ENCODE measurements around the gene TMOD4. TPM values are rescaled to one million over a fixed set of nuclear protein-coding genes. Genes with fewer than 3 reads are reported as not detected.
A peak's percentile ranks its signal among the peaks of the same experiment; 100 is the strongest.

TMOD4 gene
- 0.35 TPM for polyA plus RNA-seq (2013, experiment 1 of 2)
- polyA plus RNA-seq (2013, experiment 2 of 2) = 0.29 TPM

DNA sequence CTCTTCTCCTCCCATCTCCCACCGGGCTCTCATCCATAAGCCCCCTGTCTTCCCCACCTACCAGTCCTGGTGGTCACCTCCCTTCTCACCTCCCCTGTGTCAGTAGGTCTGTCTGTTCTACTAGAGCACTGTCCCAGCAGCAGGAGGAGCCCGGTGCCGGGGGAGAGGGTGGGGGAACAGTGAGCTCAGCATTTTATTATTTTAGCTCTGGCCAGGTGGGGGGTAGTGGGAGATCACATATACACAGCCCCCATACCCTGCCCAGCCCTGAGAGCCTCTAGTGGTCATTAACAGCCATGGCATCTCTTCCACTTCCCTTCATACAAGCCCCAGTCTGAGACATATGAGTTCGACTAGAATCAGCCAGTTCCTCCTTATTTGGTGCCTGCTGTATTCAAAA is at the start of gene TMOD4:
Gene TMOD4 (minus strand): TSS at position 119 of the 400 bp plus-strand sequence. CDS start 1,106 bp downstream, outside the sequence.
- Histone ChIP-seq H3K18ac (ENCODE audit: low read length) (no peak within 1 kb of the TSS), H4K5ac (ENCODE audit: low read length) (no peak within 1 kb of the TSS), H2BK15ac (replicated peaks; ENCODE audit: low read depth) (no peak within 1 kb of the TSS), H3K56ac (ENCODE audit: low read length) (no peak within 1 kb of the TSS), H3K4me2 (ENCODE audit: low read length) (no peak within 1 kb of the TSS), H3K4me1 (ENCODE audit: control insufficient read depth, low read depth, low read length) (no peaks in the 10 kb centered on the region), H4K8ac (ENCODE audit: low read depth, low read length) (no peak within 1 kb of the TSS), H3K79me2 (ENCODE audit: control insufficient read depth, insufficient read depth, low read length) (no peaks in the 10 kb centered on the region), H3K79me1 (ENCODE audit: low read length) (no peaks in the 10 kb centered on the region), H3K27ac (ENCODE audit: low read depth, low read length) (no peak within 1 kb of the TSS), H3K4me3 (ENCODE audit: low read length) (no peak within 1 kb of the TSS), H3K9ac (ENCODE audit: low read length) (no peak within 1 kb of the TSS), H3K36me3 (ENCODE audit: control insufficient read depth, insufficient read depth, low read length) (peaks cover 1% of the 10 kb centered on the region), H3K27me3 (ENCODE audit: insufficient read depth, low read length, poor library complexity) (no peaks in the 10 kb centered on the region), H2AK5ac (ENCODE audit: low read length) (no peak within 1 kb of the TSS), H3K23ac (ENCODE audit: low read length) (no peak within 1 kb of the TSS), H2BK120ac (ENCODE audit: low read depth, low read length) (no peak within 1 kb of the TSS), H2BK5ac (ENCODE audit: low read length) (no peak within 1 kb of the TSS), H3K4ac (ENCODE audit: low read depth, low read length) (no peak within 1 kb of the TSS)
- peak; percentile 48 for DNase-seq
- no CpG with 5 or more reads among the region's 4 CpGs for WGBS (ENCODE audit: extremely low coverage, insufficient coverage, low lambda C conversion rate)

DNA sequence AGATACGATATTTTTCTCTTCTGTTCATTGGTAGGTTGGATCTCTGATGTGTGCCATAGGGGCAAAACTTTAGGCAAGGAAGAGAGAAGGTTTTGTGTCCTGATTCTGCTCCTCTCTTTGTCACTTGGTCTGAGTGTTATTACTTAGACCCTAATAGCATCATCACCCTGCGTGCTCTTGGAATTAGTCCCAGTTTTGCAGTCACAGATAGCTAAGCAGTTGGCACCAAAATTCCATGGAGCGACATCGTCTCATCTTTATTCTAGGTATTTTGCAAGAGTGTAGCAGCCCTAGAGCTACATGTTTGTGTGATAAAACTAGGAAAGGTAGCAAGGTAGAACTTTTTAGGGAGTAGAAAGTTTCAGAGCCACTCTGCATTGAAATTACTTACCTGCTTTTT is 46.3 kb upstream of the TMOD4 start:
- H3K4ac ChIP-seq (ENCODE audit: low read depth, low read length) = no peak overlapping the region
- no CpG with 5 or more reads among the region's 4 CpGs for WGBS (ENCODE audit: extremely low coverage, insufficient coverage, low lambda C conversion rate)

DNA sequence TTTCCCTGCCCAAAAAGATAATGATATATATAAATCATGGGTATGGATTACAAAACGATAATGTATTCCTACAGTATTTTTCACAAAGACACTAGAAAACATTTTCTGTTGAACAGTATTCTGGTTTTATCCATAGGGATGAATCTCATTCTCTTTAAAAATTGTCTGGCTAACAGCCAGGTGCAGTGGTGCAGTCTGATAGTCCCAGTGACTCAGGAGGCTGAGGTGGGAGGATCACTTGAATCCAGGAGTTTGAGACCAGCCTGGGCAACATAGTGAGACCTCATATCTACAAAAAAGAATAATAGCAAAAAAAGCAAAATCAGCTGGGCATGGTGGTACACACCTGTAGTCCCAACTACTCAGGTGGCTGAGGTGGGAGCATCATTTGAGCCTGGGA is 45.8 kb upstream of the TMOD4 start:
- H4K8ac ChIP-seq (ENCODE audit: low read depth, low read length) = no peak overlapping the region
- H2BK120ac ChIP-seq (ENCODE audit: low read depth, low read length) = no peak overlapping the region
- no peak overlapping the region for H3K56ac ChIP-seq (ENCODE audit: low read length)
- H3K27ac ChIP-seq (ENCODE audit: low read depth, low read length) = no peak overlapping the region
- no peak overlapping the region for H2BK5ac ChIP-seq (ENCODE audit: low read length)
- no peak overlapping the region for H4K5ac ChIP-seq (ENCODE audit: low read length)
- H3K23ac ChIP-seq (ENCODE audit: low read length) = no peak overlapping the region
- H2AK5ac ChIP-seq (ENCODE audit: low read length) = no peak overlapping the region
- no peak overlapping the region for H3K9ac ChIP-seq (ENCODE audit: low read length)
- H3K4me2 ChIP-seq (ENCODE audit: low read length) = no peak overlapping the region
- H3K4me1 ChIP-seq (ENCODE audit: control insufficient read depth, low read depth, low read length) = no peaks in the 10 kb centered on the region
- H3K36me3 ChIP-seq (ENCODE audit: control insufficient read depth, insufficient read depth, low read length) = peaks cover 1% of the 10 kb centered on the region
- H3K4me3 ChIP-seq (ENCODE audit: low read length) = no peak overlapping the region
- no peak overlapping the region for H3K18ac ChIP-seq (ENCODE audit: low read length)
- H3K4ac ChIP-seq (ENCODE audit: low read depth, low read length) = no peak overlapping the region
- peaks cover 32% of the 10 kb centered on the region for H3K79me2 ChIP-seq (ENCODE audit: control insufficient read depth, insufficient read depth, low read length)
- H3K79me1 ChIP-seq (ENCODE audit: low read length) = peaks cover 12% of the 10 kb centered on the region
- no CpG with 5 or more reads among the region's 1 CpG for WGBS (ENCODE audit: extremely low coverage, insufficient coverage, low lambda C conversion rate)
- no peak for DNase-seq
- no peak overlapping the region for H2BK15ac ChIP-seq (replicated peaks; ENCODE audit: low read depth)
- no peaks in the 10 kb centered on the region for H3K27me3 ChIP-seq (ENCODE audit: insufficient read depth, low read length, poor library complexity)

More for the DNA sequence above, 46.3 kb upstream of the TMOD4 start:
- Histone ChIP-seq H3K23ac (ENCODE audit: low read length) (no peak overlapping the region), H3K79me1 (ENCODE audit: low read length) (peaks cover 12% of the 10 kb centered on the region), H3K79me2 (ENCODE audit: control insufficient read depth, insufficient read depth, low read length) (peaks cover 29% of the 10 kb centered on the region), H3K27ac (ENCODE audit: low read depth, low read length) (no peak overlapping the region), H3K27me3 (ENCODE audit: insufficient read depth, low read length, poor library complexity) (no peaks in the 10 kb centered on the region), H3K4me3 (ENCODE audit: low read length) (no peak overlapping the region), H3K36me3 (ENCODE audit: control insufficient read depth, insufficient read depth, low read length) (peaks cover 1% of the 10 kb centered on the region), H3K18ac (ENCODE audit: low read length) (no peak overlapping the region), H3K4me2 (ENCODE audit: low read length) (no peak overlapping the region), H2BK5ac (ENCODE audit: low read length) (no peak overlapping the region), H2AK5ac (ENCODE audit: low read length) (no peak overlapping the region), H4K5ac (ENCODE audit: low read length) (no peak overlapping the region), H4K8ac (ENCODE audit: low read depth, low read length) (no peak overlapping the region), H3K9ac (ENCODE audit: low read length) (no peak overlapping the region), H3K56ac (ENCODE audit: low read length) (no peak overlapping the region), H3K4me1 (ENCODE audit: control insufficient read depth, low read depth, low read length) (no peaks in the 10 kb centered on the region), H2BK120ac (ENCODE audit: low read depth, low read length) (no peak overlapping the region), H2BK15ac (replicated peaks; ENCODE audit: low read depth) (no peak overlapping the region)
- DNase-seq = peak; percentile 45

DNA sequence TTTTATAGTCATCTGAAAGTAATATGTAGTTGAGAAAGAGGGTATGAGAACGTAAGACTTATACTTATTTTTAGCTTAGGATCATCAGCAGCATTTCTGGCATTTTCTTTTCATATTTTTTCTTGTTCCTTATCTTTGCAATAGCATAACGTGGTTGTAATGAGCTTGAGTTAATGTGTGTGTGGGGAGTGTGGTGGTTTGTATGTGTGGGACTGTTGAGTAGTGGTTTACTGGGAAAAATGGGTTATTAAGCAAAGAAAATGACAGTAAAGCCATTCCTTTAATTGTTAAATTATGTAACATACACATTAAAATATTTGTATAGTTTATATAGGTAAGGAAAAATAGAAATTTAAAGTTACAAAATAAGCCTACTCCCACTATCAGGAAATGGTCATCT is 37.8 kb upstream of the TMOD4 start:
- no peak overlapping the region for H3K4me3 ChIP-seq (ENCODE audit: low read length)
- no peak overlapping the region for H3K18ac ChIP-seq (ENCODE audit: low read length)
- H3K4me1 ChIP-seq (ENCODE audit: control insufficient read depth, low read depth, low read length) = no peaks in the 10 kb centered on the region
- H3K79me1 ChIP-seq (ENCODE audit: low read length) = peaks cover 5% of the 10 kb centered on the region
- no peak overlapping the region for H3K27ac ChIP-seq (ENCODE audit: low read depth, low read length)
- no peak overlapping the region for H4K8ac ChIP-seq (ENCODE audit: low read depth, low read length)
- no peak overlapping the region for H3K9ac ChIP-seq (ENCODE audit: low read length)
- H3K27me3 ChIP-seq (ENCODE audit: insufficient read depth, low read length, poor library complexity) = no peaks in the 10 kb centered on the region
- no peak overlapping the region for H3K4me2 ChIP-seq (ENCODE audit: low read length)
- H3K23ac ChIP-seq (ENCODE audit: low read length) = no peak overlapping the region
- no peak overlapping the region for H2BK120ac ChIP-seq (ENCODE audit: low read depth, low read length)
- no peak overlapping the region for H2AK5ac ChIP-seq (ENCODE audit: low read length)
- no peak overlapping the region for H3K4ac ChIP-seq (ENCODE audit: low read depth, low read length)
- no peak for DNase-seq
- H3K79me2 ChIP-seq (ENCODE audit: control insufficient read depth, insufficient read depth, low read length) = peaks cover 50% of the 10 kb centered on the region
- no peak overlapping the region for H4K5ac ChIP-seq (ENCODE audit: low read length)
- WGBS (ENCODE audit: extremely low coverage, insufficient coverage, low lambda C conversion rate) = 100% methylated on average over 1 of the region's 2 CpGs
- H3K36me3 ChIP-seq (ENCODE audit: control insufficient read depth, insufficient read depth, low read length) = no peaks in the 10 kb centered on the region
- H3K56ac ChIP-seq (ENCODE audit: low read length) = no peak overlapping the region
- no peak overlapping the region for H2BK15ac ChIP-seq (replicated peaks; ENCODE audit: low read depth)
- no peak overlapping the region for H2BK5ac ChIP-seq (ENCODE audit: low read length)

- Histone ChIP-seq H3K4ac (ENCODE audit: low read depth, low read length) (no peak overlapping the region), H3K9ac (ENCODE audit: low read length) (no peak overlapping the region), H3K79me2 (ENCODE audit: control insufficient read depth, insufficient read depth, low read length) (peaks cover 42% of the 10 kb centered on the region), H3K56ac (ENCODE audit: low read length) (no peak overlapping the region), H4K8ac (ENCODE audit: low read depth, low read length) (no peak overlapping the region), H2BK120ac (ENCODE audit: low read depth, low read length) (no peak overlapping the region), H3K27me3 (ENCODE audit: insufficient read depth, low read length, poor library complexity) (no peaks in the 10 kb centered on the region), H2AK5ac (ENCODE audit: low read length) (no peak overlapping the region), H2BK5ac (ENCODE audit: low read length) (no peak overlapping the region), H3K4me3 (ENCODE audit: low read length) (no peak overlapping the region), H3K18ac (ENCODE audit: low read length) (no peak overlapping the region), H4K5ac (ENCODE audit: low read length) (no peak overlapping the region), H2BK15ac (replicated peaks; ENCODE audit: low read depth) (no peak overlapping the region), H3K23ac (ENCODE audit: low read length) (no peak overlapping the region), H3K4me2 (ENCODE audit: low read length) (no peak overlapping the region), H3K4me1 (ENCODE audit: control insufficient read depth, low read depth, low read length) (no peaks in the 10 kb centered on the region), H3K36me3 (ENCODE audit: control insufficient read depth, insufficient read depth, low read length) (no peaks in the 10 kb centered on the region), H3K27ac (ENCODE audit: low read depth, low read length) (no peak overlapping the region), H3K79me1 (ENCODE audit: low read length) (peaks cover 1% of the 10 kb centered on the region)
- DNase-seq = no peak
- WGBS (ENCODE audit: extremely low coverage, insufficient coverage, low lambda C conversion rate) = no CpG with 5 or more reads among the region's 15 CpGs
Observed at GRCh38 chr1:151211972-151212705, 36.4 kb upstream of the TMOD4 start.

DNA sequence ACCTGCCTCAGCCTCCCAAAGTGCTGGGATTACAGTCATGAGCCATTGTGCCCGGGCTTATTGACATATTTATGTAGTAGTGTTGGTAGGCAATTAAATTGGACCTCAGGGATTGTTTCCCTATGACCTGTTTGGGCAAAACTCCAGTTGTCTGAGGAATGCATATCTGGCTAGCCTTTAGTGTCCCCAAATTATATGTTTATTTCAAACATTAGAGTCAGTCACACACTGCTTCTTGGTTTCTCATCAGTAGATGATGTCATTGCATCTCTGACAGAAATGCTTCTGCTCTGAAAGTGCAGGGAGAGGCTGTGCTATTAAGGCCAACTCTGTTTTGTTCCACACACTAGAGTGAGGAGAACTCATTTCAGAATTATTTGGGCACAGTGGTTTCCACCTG is 35.0 kb upstream of the TMOD4 start:
- Histone ChIP-seq H3K27ac (ENCODE audit: low read depth, low read length) (no peak overlapping the region), H3K18ac (ENCODE audit: low read length) (no peak overlapping the region), H3K4me2 (ENCODE audit: low read length) (no peak overlapping the region), H3K4ac (ENCODE audit: low read depth, low read length) (no peak overlapping the region), H3K56ac (ENCODE audit: low read length) (no peak overlapping the region), H2BK15ac (replicated peaks; ENCODE audit: low read depth) (no peak overlapping the region), H3K27me3 (ENCODE audit: insufficient read depth, low read length, poor library complexity) (no peaks in the 10 kb centered on the region), H2BK120ac (ENCODE audit: low read depth, low read length) (no peak overlapping the region), H3K4me3 (ENCODE audit: low read length) (no peak overlapping the region), H4K8ac (ENCODE audit: low read depth, low read length) (no peak overlapping the region), H3K23ac (ENCODE audit: low read length) (no peak overlapping the region), H3K9ac (ENCODE audit: low read length) (no peak overlapping the region), H3K36me3 (ENCODE audit: control insufficient read depth, insufficient read depth, low read length) (no peaks in the 10 kb centered on the region), H2AK5ac (ENCODE audit: low read length) (no peak overlapping the region), H3K79me2 (ENCODE audit: control insufficient read depth, insufficient read depth, low read length) (peaks cover 39% of the 10 kb centered on the region), H4K5ac (ENCODE audit: low read length) (no peak overlapping the region), H2BK5ac (ENCODE audit: low read length) (no peak overlapping the region), H3K79me1 (ENCODE audit: low read length) (peaks cover 1% of the 10 kb centered on the region), H3K4me1 (ENCODE audit: control insufficient read depth, low read depth, low read length) (no peaks in the 10 kb centered on the region)
- no CpG with 5 or more reads among the region's 1 CpG for WGBS (ENCODE audit: extremely low coverage, insufficient coverage, low lambda C conversion rate)
- DNase-seq = no peak

Measured in mesendoderm (in vitro differentiated cells).